ENCODE data around the gene C10orf143.
"Not testable (repeated sequence)": the region's sequence is repeated elsewhere in the genome, so short reads cannot be mapped to it uniquely, and the experiment has no call there.

Gene C10orf143

DNA sequence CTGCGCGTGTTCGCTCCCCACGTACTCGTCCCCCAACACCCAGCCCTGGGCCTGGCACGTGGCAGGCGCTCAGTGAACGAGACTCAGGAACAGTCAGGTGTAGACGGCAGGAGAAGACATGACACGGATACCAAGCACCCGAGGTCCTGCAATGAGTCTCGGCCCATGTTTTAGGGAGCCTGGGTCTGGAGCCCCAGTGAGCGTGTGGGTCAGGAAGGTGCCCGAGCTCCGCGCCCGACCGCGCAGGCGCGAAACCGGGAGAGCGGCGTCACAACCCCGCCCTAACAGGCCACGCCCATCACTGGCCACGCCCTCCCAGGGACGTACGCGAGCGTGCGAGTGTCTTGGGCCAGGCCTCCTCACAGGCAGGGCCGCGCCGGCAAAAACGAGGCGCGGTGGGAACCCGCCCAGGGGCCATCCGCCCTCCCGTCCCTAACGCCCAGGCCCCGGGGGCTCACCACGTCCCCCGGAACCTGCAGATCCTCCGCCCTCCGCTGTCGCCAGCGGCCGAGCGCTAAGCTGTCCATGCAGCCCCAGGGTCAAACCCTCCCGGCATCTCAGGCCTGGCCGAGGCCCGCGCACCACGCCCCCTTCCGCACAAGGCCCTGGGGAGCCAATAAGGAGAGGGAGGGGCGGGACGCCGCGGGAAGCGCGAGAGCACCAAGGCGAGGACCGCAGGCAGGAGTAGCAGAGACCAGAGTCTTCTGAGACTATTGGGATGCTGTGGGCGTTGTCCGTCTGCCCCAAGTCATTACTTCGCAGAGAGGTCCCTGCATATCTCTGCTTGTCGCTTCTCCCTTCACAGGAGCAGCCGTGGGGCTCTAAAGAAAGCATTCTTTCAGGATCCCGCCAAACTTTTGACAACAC is at the start of gene C10orf143:
C10orf143 (minus strand) TSS at position 585 of the 867 bp plus-strand sequence; CDS start at position 527, 58 bp downstream.
- DNase-seq: peak; percentile 79

DNA sequence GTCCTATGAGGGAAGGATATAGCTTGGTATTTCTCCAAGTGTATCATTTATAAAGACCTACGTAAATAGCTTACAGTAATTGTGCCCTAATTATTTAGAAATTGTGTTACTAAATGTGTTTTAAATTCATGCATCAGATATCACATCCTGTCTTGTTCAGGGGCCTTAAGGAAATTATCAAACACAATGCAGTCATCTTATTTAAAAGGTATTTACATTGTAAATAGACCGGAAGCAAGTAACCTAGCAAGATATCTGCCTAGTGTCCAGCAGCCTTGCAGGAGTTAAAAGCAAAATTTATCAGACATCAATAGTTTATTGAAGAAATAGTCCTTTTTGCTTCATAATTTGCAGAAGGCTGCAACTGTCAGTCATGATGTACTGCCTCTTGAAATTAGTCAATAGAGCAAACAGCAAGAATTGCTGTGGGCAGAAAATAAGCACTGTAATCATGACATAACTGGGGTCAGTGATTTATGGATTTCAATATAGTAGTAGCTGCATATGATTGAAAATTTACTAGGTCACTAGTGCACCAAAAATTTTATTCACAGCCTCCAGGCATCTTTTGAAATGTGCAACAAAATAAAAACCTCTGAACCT is 48.7 kb upstream of the C10orf143 start:
- no peak for DNase-seq

DNA sequence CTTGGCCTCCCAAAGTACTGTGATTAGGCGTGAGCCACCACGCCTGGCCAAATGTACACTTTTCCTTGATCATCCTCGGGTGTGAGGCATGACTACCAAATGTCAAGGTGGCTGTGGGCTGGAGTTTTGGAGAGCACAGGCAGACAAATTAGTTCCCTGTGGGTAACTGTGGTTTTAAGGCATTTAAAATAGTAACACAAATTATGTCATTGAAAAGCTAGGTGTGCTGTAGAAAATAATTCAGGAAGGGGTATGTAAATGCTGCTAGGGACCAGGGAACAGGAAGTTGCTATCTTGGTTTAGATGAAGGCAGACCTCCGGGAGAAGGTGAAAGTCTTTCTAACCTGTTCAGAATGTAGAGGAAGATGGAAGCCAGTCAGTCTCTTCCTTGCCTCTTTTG is 35.4 kb upstream of the C10orf143 start:
- DNase-seq: no peak

DNA sequence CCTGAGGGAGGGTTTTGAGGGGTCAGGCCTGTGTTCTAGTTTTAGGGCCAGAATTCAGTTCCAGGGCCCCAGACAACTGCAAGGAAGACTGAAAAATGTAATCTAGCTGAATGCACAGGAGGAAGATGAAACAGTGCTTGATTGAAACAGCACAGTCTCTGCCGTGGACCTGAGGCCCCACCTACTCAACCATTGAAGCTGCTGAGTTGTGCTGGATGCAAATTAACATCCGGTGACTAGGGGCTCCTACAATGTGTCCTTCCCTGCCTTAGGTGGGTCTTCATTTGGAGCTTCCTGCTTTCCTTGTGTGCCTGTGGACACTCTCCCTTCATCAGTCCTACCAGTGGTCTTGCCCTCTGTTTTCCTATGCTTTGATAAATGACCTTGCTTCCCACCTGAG is 31.2 kb upstream of the C10orf143 start:
- DNase-seq: no peak

DNA sequence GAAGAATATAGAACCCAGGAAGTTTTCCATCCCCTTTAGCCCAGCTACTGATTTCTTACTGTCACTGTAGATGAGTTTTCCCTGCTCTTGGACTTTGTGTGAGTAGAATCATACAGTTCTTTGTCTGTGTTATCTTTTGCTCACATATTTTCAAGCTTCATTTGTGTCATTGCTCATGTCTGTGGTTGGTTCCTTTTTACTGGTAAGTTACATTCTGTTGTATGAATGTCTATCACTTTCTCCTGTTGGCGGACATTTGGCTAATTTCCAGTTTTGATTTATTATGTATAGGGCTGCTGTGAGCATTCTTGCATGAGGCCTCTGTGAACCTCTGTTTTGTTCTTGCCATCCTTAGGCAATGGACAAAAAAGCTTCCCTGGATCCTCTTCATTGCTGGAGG is 30.8 kb upstream of the C10orf143 start:
- DNase-seq: no peak

DNA sequence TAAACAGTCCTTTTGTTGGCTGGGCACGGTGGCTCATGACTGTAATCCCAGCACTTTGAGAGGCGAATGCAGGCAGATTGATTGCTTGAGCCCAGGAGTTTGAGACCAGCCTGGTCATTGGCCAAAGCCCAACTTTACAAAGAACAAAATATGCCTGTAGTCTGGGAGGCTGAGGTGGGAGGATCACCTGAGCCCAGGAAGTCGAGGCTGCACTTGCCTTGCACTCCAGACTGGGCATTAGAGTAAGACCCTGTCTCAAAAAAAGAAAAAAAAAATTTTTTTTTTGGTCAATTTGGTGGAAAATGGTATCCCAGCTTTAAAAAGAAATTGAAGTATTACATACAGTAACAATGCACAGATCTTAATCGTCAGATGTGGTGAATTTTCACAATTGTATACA is 30.4 kb upstream of the C10orf143 start:
- no peak for DNase-seq

DNA sequence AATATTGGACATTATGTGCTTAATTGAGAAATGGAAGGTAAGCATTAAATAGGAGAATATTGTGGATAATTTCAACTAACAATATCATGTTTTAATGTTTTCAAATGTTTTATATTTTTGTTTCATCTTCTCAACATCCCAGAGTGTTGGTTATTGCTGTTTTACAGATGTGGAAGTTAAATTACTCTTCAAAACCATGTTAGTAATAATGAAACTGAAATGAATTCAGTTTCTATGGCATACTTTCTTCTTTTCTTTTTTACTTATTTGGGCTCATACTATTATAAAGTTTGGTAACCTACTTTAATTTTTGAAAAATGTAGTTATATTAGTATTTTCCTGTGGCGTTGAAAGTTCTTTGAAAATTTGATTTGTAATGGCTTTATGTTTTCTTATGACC is 29.8 kb upstream of the C10orf143 start:
- DNase-seq: no peak

DNA sequence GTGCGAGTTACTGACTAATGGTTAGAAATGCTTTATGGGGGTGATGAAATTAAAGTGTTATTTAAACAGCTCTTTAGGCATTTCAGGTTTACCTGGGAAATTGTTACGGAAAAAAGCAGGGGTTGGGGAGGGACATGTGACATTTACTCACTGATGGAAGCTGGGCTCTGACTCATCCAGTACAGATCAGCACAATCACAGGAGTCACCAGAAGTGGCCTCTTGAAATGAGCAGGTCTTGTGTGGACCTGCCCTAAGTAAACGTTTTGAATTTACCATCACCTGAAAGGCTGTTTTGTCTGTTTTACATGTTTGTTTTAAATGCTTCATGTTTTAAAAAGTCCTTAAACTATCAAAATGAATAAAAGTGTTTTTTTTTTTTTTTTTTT is 27.8 kb upstream of the C10orf143 start:
- DNase-seq: no peak

DNA sequence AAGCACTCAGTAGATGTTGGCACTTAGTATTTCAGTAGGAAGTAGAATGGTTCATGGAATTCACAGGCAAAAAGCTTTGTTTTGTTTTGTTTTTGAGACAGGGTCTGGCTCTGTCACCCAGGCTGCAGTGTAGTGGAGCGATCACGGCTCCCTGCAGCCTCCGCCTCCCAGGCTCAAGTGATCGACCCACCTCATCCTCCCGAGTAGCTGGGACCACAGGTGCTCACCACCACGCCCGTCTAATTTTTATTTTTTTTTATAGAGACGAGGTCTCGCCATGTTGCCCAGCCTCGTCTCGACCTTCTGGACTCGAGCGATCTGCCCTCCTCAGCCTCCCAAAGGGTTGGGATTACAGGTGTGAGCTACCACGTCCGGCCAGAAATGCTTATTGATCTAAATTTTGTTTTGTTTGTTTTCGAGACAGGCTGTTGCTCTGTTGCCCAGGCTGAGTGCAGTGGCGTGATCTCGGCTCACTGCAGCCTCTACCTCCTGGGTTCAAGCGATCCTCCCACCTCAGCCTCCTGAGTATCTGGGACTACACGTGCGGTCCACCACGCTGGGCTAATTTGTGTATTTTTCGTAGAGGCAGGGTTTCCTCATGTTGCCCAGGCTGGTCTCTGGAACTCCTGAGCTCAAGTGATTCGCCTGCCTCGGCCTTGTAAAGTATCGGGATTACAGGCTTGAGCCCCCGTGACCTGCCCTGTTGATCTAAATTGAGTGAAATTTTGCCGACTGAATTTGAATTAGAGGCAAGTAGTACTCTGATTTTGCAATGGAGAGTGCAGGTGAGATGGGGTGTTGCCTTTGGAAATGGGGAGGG is 27.2 kb upstream of the C10orf143 start:
- no peak for DNase-seq

DNA sequence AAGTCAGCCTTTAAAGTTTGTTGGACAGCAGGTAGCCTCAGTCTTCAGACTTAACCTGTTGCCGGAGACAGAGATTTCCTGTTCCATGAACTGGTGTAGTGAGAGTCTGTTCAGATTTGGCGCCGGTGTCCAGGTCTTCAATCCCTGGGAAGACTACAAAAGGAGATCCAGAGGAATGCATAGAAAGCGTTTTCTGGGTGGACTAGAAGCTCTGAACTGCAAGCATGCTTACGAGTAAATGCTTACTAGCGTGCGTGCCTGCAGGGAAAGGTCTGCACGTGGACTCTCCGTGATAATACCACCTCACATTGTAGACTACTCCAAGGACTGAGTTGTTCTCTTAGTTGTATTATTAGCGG is 26.4 kb upstream of the C10orf143 start:
- DNase-seq: no peak

DNA sequence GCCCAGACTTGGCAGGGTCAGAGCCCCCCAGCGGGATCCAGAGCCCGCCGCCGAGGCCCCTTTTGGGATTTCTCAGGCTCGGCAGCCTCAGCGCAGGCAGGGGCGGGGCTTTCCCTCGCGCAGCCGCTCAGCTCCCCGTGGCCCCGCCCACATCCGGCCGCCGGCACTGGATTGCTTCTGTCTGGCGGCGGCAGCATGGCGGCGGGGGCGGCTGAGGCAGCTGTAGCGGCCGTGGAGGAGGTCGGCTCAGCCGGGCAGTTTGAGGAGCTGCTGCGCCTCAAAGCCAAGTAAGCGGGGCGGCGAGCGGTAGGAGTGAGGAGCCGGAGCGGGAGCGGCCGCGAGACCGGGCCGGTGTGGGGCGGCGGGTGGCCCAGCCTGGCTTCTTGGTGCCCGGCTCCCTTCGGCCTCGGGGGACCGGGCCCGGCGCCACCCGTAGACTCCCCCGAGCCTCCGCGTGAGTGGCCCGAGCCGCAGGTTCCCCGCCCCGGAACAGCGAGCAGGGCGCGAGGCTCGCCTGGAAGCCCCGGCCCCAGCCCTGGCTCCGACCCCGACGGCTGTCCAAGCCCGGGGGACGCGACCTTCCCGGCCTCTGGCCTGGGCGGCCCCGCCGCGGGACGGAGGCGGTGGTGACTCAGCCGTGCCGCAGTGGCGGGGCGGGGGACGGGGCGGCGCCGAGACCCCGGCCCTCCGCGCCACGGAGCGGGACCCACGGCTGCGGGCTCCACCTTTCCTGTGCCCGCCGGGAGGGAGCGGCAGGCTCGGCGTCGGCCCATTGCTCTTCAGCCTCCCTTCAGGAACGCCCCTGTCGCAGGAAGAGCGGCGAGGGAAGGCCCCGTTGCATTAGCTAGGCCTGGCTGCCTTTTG is 25.8 kb upstream of the C10orf143 start, which contains the start of gene GLRX3:
GLRX3 (plus strand) TSS at position 166 of the 864 bp plus-strand sequence; CDS start at position 196, 30 bp downstream.
- peak; percentile 11 for DNase-seq

DNA sequence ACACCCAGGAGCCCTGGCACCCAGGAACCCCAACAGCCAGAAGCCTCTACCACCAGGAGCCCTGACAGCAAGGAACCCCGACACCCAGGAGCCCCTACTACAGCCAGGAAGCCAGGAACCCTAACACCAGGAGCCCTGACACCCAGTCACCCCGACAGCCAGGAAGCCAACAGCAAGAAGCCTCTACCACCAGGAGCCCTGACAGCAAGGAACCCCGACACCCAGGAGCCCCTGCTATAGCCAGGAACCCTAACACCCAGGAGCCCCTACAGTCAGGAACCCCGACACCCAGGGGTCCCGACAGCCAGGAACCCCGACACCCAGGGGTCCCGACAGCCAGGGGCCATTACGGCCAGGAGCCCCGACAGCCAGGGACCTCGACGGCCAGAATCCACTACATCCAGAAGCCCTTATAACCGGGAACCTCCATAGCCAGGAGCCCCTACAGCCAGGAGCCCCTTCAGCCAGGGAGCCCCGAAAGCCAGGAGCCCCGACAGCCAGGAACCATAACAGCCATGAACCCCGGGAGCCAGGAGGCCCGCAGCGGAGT is 25.1 kb upstream of the C10orf143 start:
- DNase-seq: no peak

DNA sequence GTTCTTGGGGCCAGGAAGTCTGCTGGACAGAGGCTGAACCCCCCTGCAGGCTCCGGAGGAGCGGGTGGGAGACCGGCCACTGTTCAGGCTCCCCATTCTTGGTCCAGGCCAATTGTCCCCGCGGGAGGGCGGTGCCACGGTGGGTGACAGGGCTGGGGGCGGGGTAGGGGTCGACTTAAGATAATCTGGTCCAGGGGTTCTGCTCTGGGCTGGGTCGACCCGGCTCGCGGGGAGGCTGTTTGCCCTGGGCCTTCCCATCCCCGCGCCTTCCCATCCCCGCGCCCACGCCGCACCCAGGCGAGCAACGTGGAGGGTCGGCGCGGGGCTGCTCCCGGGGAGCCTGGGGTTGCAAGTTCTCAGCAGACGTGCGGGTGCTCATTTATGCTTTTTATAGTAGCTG is 18.3 kb upstream of the C10orf143 start:
- no peak for DNase-seq

DNA sequence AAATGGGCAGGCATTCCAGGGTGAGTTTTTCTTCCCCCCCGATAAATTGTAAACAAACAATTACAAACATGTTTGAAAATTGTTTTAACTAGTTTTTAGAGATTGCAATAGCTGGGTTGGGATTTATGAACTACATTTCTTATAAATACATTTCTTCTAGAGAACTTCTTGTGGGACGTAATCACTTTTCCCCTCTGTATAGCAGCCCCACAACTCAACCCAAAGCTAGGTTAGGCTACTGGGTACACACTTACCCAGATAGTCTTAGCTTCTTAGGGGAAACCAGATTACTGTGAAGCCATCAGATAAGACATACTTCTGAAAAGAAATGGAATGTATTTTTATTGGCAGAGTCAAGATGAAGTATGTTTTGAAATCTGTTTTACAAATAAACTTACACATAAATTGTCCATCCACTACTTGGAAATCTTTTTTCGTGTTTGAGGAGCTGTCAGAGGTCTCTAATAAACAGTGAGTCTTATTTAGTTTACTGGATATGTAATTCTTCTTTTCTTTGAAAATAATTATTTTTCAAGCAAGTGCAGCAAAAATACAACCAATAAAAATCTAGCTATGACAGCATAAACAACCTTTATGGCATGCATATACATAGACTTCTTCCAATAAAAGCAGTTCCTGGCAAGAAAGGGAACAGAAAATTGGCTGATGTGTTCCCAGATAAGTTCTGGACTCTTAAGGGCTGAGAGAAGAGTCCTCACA is 17.6 kb upstream of the C10orf143 start:
- DNase-seq: no peak

DNA sequence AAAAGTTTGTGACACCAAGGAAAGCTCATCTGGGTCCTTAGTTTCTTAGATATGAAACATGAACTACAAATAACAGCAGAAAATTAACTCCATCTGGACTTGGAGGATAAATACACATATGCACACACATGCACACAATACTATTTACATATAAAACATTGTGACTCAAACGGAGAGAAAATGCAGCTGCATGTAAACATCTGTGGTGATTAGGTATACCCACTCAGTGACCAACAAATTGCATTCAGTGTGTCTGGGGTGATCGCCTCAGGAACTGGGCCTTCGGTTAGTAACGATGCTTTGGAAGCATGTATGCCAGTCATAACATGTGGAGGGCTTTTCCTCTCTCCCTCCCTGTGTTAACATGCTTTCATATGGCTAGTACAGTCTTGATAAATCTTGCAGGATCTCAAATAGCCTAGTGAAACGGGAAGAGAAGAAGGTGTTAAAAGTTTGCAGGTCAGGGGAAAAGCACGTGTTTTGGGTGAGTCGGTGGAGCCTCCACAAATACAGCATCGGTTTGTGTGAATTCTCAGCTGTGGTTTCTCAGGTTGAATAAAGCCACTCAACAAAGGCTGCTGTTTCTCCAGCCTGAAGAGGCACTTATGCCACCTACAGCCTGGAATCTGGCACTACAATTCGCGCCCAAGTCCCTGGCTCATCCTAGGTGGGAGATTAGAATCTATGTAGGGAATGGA is 16.9 kb upstream of the C10orf143 start:
- DNase-seq: peak; percentile 34

DNA sequence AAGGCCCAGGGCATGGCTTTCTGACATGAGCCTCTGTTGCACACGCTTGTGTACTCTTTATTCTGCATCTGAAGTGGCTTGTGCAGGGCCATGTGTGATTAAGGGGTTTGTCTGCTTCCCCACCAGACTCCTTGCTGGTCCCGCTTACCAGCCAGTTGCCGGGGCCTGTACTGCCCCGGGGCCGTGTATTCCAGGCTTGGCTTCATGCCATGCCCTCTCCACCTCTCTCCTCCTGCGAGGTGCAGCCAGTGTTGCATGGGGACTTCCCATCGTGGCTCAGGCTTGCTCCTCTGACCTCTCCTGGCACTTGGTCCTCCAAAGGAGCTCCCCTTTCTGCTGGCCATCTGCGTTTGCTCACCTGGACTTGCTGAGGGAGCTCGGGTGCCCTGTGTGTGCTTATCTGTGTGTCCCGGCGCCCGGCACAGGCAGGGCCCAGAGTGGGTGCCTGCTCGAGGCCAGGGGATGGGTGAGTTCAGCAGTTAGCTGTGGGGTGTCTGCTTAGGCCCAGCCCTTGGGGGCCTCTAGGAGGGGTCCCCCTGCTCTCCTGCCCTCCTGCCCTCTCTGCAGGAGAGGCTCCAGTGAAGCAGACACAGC is 11.0 kb upstream of the C10orf143 start:
- no peak for DNase-seq

DNA sequence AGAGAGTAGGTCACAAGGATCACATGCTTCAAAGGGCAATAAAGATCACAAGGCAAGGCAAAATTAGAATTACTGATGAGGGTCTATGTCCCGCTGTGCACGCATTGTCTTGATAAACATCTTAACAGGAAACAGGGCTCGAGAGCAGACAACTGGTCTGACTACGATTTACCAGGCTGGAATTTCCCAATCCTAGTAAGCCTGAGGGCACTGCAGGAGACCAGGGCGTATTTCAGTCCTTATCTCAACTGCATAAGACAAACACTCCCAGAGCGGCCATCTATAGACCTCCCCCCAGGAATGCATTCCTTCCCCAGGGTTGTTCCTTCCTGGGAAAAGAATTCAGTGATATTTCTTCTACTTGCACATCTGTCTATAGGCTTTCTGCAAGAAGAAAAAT is 6.9 kb upstream of the C10orf143 start:
- not testable (repeated sequence) for DNase-seq

DNA sequence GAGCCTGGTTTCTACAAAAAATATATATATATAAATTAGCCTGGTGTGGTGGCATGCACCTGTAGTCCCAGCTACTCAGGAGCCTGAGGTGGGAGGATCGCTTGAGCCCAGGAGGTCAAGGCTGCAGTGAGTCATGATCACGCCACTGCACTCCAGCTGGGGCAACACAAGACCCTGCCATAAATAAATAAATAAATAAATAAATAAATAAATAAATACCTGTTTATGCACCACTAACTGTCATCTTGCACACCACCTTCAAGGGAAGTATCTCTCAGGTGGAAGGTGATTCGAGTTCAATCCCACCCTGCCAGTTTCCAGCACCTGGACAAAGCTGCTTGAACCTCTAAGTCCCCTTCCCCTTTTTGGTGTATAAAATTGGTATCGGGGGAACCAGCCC is 6.3 kb upstream of the C10orf143 start:
- not testable (repeated sequence) for DNase-seq

DNA sequence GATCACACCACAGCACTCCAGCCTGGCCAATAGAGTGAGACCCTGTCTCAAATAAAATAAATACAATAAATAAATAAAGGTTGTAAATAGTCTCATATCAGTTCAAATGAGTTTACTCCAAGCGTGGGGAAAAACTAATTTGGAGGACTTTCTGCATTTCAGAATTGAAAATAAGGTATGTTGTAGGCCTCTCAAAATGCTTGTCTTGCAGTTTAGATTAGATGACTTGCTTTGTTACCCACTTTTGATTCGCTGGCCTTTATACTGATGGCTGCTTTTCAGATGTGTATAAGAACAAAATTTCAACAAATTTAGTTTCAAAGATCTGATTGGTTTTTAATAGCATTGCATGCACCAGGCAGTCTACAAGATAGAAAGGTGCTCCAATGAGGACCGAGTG is 2.2 kb upstream of the C10orf143 start:
- DNase-seq: no peak

DNA sequence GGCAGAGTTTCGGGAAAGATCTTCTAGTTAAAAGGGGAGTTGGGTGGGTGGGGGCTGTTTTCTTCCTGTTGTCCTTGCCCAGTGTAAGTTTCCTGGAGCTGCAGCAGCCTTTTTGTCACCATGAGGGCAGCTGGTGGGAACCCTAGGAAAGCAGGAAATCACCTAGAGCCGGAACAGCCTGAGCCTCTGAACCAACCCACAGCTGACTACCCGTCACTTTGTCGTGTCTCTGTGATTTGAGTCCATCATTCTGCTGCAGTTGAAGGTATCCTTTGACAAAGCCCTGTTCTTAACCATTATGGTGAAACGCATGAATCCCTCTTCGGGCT is 1.2 kb upstream of the C10orf143 start:
- DNase-seq: no peak

Measured in NCI-H2029 treated with DMSO at 0.1 percent for 48 hours (cell line).